ENCODE data around the gene EPYC. TPM values are rescaled to one million over a fixed set of nuclear protein-coding genes. Genes with fewer than 3 reads are reported as not detected.

EPYC gene
- total RNA-seq, 1 donor from 2014 or later: 0.39 TPM

DNA sequence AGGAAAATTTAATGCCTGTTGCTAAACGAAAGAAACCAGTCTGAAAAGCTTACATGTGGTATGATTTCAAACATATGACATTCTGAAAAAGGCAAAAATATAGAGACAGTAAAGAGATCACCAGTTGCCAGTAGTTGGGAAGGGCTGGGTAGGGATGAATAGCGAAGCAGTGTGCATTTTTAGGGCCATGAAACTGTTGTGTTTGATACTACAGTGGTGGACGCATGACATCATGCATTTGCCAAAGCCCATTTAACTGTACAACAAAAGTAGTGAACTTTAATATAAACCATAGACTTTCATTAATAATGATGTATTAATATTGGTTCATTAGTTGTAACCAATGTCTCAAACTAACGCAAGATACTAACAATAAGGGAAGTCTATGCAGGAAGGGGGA, 14.7 kb upstream of the EPYC start:
- Histone ChIP-seq H3K36me3 (ENCODE audit: insufficient read depth, low read length) (no peaks in the 10 kb centered on the region), H3K4me2 (ENCODE audit: low read length) (no peak overlapping the region), H4K20me1 (ENCODE audit: insufficient read depth, low read length) (no peaks in the 10 kb centered on the region), H3K4me1 (ENCODE audit: insufficient read depth, low read length) (no peaks in the 10 kb centered on the region), H3K9me3 (ENCODE audit: insufficient read depth, low read depth, low read length) (no peaks in the 10 kb centered on the region), H2AFZ (ENCODE audit: low read depth, low read length) (no peak overlapping the region), H3K4me3 (ENCODE audit: insufficient read depth, low read depth, low read length) (no peak overlapping the region), H3K27ac (ENCODE audit: low read depth, low read length) (no peak overlapping the region), H3K9ac (ENCODE audit: low read length) (no peak overlapping the region), H3K79me2 (ENCODE audit: insufficient read depth, low read length) (no peaks in the 10 kb centered on the region), H3K27me3 (ENCODE audit: insufficient read depth, low read length) (no peaks in the 10 kb centered on the region)
- no peak for TF ChIP-seq EZH2 (IDR thresholded peaks at IDR 0.05; ENCODE audit: insufficient read depth, low read length)
- TF ChIP-seq, protein P1, sequence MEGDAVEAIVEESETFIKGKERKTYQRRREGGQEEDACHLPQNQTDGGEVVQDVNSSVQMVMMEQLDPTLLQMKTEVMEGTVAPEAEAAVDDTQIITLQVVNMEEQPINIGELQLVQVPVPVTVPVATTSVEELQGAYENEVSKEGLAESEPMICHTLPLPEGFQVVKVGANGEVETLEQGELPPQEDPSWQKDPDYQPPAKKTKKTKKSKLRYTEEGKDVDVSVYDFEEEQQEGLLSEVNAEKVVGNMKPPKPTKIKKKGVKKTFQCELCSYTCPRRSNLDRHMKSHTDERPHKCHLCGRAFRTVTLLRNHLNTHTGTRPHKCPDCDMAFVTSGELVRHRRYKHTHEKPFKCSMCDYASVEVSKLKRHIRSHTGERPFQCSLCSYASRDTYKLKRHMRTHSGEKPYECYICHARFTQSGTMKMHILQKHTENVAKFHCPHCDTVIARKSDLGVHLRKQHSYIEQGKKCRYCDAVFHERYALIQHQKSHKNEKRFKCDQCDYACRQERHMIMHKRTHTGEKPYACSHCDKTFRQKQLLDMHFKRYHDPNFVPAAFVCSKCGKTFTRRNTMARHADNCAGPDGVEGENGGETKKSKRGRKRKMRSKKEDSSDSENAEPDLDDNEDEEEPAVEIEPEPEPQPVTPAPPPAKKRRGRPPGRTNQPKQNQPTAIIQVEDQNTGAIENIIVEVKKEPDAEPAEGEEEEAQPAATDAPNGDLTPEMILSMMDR (IDR thresholded peaks at IDR 0.05; ENCODE audit: insufficient read depth, low read depth, low read length): no peak
- DNase-seq (ENCODE audit: low read depth) (no peak), FAIRE-seq (no peak)
- H3K4me1 Mint-ChIP-seq (ENCODE audit: low read depth, unreplicated experiment): peaks cover 9% of the 10 kb centered on the region
- H3K27me3 Mint-ChIP-seq (ENCODE audit: low read depth, unreplicated experiment): no peaks in the 10 kb centered on the region
- H3K36me3 Mint-ChIP-seq (ENCODE audit: low read depth, unreplicated experiment): no peaks in the 10 kb centered on the region
- peaks cover 7% of the 10 kb centered on the region for H3K9me3 Mint-ChIP-seq (ENCODE audit: unreplicated experiment)
- no peak overlapping the region for H3K27ac Mint-ChIP-seq (ENCODE audit: unreplicated experiment)
- H3K4me3 Mint-ChIP-seq (ENCODE audit: unreplicated experiment): no peak overlapping the region

DNA sequence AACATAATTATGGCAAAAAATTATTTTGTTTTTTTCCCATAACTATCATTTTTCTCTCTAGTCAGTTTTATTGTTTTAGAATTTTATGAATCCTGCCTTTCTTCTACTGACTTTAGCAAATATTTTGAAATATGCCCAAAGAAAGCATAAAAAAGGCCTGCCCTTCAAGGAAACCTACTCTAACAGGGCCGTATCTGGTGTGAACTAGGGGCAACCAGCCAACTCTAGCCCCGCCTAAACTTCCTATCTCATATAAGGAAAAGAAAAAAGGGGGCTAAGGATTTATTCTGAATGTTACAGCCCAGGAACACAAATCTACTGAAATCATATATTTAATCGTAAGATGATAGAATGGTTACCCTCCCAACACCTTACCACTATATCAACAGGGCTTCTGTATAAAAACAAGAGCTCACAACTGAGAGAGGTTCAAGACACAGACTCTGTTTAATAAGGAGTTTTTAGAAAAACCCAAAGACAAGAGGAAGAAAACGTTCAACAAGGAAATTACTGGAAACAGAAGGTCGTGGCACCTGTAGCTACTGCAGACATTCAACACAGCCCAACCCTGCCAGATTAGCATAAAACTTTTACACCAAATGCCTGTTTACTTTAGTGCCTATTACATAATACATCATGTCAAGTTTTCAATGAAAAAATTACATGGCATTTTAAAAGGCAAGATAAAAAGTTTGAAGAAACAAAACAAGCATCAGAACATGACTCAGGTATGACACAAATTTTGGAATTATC, 12.9 kb upstream of the EPYC start:
- TF ChIP-seq, protein P1 (IDR thresholded peaks at IDR 0.05; ENCODE audit: insufficient read depth, low read depth, low read length): no peak
- no peak for TF ChIP-seq EZH2 (IDR thresholded peaks at IDR 0.05; ENCODE audit: insufficient read depth, low read length)
- H3K9me3 Mint-ChIP-seq (ENCODE audit: unreplicated experiment): peaks cover 5% of the 10 kb centered on the region
- Histone ChIP-seq H3K9ac (ENCODE audit: low read length) (no peak overlapping the region), H3K36me3 (ENCODE audit: insufficient read depth, low read length) (no peaks in the 10 kb centered on the region), H3K4me3 (ENCODE audit: insufficient read depth, low read depth, low read length) (no peak overlapping the region), H4K20me1 (ENCODE audit: insufficient read depth, low read length) (no peaks in the 10 kb centered on the region), H3K27ac (ENCODE audit: low read depth, low read length) (no peak overlapping the region), H3K27me3 (ENCODE audit: insufficient read depth, low read length) (no peaks in the 10 kb centered on the region), H3K79me2 (ENCODE audit: insufficient read depth, low read length) (no peaks in the 10 kb centered on the region), H3K4me1 (ENCODE audit: insufficient read depth, low read length) (no peaks in the 10 kb centered on the region), H3K4me2 (ENCODE audit: low read length) (no peak overlapping the region), H3K9me3 (ENCODE audit: insufficient read depth, low read depth, low read length) (no peaks in the 10 kb centered on the region), H2AFZ (ENCODE audit: low read depth, low read length) (no peak overlapping the region)
- no peaks in the 10 kb centered on the region for H3K4me1 Mint-ChIP-seq (ENCODE audit: low read depth, unreplicated experiment)
- H3K27me3 Mint-ChIP-seq (ENCODE audit: low read depth, unreplicated experiment): no peaks in the 10 kb centered on the region
- FAIRE-seq (no peak), DNase-seq (ENCODE audit: low read depth) (no peak)
- no peak overlapping the region for H3K4me3 Mint-ChIP-seq (ENCODE audit: unreplicated experiment)
- no peak overlapping the region for H3K27ac Mint-ChIP-seq (ENCODE audit: unreplicated experiment)
- H3K36me3 Mint-ChIP-seq (ENCODE audit: low read depth, unreplicated experiment): no peaks in the 10 kb centered on the region

DNA sequence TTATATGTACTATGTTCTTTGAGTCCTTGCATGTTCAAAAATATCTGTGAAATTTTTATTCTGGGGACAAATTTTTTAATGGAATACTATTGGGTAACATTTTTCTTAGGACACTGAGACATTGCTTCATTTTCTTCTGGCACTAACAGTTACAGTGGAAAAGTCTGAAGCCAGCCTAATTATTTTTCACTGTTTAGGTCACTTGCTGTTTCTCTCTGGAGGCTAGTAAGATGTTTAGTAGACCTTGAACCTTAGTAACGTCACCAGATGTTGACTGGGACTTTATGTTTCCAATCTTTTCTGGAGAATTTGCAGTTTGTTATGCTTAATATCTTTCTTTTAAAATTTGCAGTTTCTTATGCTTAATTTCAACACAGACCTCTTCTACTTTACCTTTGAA, 12.3 kb upstream of the EPYC start:
- Histone ChIP-seq H3K27me3 (ENCODE audit: insufficient read depth, low read length) (no peaks in the 10 kb centered on the region), H3K36me3 (ENCODE audit: insufficient read depth, low read length) (no peaks in the 10 kb centered on the region), H3K9me3 (ENCODE audit: insufficient read depth, low read depth, low read length) (no peaks in the 10 kb centered on the region), H2AFZ (ENCODE audit: low read depth, low read length) (no peak overlapping the region), H3K4me1 (ENCODE audit: insufficient read depth, low read length) (no peaks in the 10 kb centered on the region), H3K27ac (ENCODE audit: low read depth, low read length) (no peak overlapping the region), H3K9ac (ENCODE audit: low read length) (no peak overlapping the region), H4K20me1 (ENCODE audit: insufficient read depth, low read length) (no peaks in the 10 kb centered on the region), H3K4me2 (ENCODE audit: low read length) (no peak overlapping the region), H3K4me3 (ENCODE audit: insufficient read depth, low read depth, low read length) (no peak overlapping the region), H3K79me2 (ENCODE audit: insufficient read depth, low read length) (no peaks in the 10 kb centered on the region)
- Mint-ChIP-seq H3K27ac (ENCODE audit: unreplicated experiment) (no peak overlapping the region), H3K36me3 (ENCODE audit: low read depth, unreplicated experiment) (no peaks in the 10 kb centered on the region), H3K9me3 (ENCODE audit: unreplicated experiment) (peaks cover 5% of the 10 kb centered on the region), H3K27me3 (ENCODE audit: low read depth, unreplicated experiment) (no peaks in the 10 kb centered on the region), H3K4me1 (ENCODE audit: low read depth, unreplicated experiment) (no peaks in the 10 kb centered on the region), H3K4me3 (ENCODE audit: unreplicated experiment) (no peak overlapping the region)
- FAIRE-seq: no peak
- DNase-seq (ENCODE audit: low read depth): no peak
- TF ChIP-seq, protein P1 (IDR thresholded peaks at IDR 0.05; ENCODE audit: insufficient read depth, low read depth, low read length): no peak
- no peak for TF ChIP-seq EZH2 (IDR thresholded peaks at IDR 0.05; ENCODE audit: insufficient read depth, low read length)
